NCI-H2196 (cell line): ENCODE results near the gene ABCC8.

Source experiments
- DNase-seq: peaks from one replicate; lab custom pipeline; 2025; ENCODE audit not compliant: unreplicated experiment; lab: John Stamatoyannopoulos, UW

The ABCC8 gene

DNA sequence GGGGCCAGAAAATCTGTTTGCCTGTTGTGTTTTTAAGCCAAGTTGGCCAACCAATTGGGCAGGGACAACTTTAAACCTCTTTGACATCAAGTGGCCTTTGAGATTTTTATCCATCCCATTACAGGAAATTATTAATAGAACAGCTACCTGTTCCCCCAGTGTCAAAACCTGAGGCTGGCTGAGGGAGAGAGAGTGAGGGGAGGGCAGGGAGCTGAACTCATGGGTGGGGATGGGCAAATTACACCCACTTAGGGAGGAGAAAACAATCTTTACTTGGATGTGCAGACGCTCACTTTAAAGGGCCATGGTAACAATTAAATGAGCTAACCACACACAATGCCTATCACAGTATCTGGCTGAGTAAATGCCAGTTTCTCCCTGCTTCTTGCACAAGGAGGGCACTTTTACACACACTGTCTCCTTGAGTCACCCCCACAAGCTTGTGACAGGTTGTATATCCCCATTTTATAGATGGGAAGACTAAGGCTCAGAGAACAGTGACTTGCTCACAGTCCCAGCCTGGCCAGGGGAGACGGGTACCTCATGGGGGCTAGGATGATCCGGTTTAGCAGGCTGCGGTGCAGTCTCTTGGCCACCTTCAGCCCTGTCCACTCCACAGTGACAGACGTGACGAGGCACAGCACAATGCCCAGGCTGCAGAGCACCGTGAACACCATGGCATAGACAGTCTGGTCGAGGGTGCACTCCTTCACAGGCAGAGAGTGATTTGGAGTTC lies 70.4 kb downstream of the ABCC8 start:
- no peak for DNase-seq

DNA sequence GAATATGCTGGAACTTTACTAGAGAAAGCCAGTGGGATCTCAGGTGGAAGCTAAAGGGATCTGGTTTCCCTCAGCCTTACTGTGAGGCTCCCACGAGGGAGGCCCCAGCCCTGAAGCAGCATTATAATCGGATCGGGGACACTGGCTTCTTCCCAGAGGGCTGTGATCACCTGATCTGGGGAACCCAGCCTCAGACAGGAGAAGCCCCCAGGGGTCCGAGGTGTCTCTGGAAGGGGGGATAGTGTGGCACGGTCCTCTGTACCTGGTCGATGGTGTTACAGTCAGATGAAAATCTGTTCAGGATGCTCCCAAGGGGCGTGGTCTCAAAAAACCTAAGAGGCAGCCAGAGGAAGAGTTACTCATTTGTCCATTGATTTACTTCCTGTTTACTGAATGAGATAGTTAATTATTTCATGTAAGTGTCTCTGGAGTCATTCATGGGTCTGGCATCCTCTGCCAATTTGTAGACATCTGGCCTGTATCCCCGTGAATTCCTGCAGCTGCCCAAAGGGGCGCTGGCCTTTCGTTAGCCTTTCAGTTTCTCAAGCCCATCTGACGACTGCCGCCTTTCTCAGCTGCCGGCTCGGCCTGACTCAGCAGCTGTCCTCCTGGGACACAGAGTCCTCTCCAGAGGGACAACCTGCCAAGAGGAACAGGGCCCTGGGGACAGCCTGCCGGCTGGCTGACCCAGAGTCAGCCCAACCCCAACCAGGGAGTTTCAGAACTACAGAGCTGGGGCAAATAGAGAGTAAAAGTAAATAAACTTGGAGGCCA lies 71.2 kb downstream of the ABCC8 start:
- peak; percentile 60 for DNase-seq

DNA sequence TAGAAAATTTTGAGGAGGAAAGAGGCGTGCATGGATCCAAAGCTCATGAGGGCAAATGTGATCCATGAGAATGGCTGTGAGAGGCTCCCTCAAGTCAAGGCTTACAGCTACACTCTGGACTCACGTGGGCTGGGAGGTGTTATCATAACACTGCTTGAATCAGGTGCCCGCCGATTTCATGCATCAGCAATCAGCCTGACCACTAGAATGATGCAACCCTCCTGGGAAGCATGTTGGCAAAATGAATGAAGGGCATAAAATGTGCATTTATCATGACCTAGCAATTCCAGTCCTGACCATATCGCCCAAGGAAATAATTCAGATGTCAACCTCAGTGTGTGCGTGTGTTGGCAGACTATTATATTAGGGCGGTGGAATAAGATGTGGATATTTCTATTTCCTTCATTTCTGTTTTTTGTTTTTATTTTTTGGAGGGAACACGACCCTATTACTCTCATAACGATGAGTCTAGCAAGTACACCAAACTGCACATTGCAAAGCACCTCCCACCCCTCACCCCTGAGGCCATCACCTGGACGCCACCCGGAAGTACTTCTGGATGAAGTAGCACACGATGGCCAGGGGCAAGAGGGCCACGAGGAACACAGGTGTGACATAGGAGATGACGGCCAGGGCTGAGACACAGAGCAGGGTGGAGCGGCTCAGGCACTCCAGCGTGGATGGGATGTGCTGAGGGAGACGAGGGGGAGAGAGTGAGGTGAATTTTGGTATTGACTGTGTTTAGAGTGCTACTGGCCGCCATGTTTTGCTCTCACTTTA lies 72.5 kb downstream of the ABCC8 start:
- no peak for DNase-seq

DNA sequence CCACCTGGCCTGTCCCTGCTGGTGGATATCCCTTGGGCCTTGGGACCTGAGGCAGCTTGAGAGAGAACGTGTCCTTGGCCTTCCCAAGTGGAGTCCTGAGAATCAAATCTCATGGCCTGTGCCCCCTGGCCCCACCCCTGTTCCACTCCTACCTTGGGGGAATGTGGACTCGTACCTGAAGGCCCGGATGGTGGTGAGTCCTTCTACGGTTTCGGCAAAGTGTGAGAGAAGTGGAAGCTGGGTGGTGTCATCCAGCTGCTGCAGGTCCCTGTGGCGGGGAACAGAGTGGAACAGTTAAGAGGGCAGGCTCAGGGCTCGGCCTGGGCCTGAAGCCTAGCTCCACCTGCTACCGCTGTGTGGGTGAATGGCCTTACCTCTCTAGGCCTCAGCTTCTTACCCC lies 74.2 kb downstream of the ABCC8 start:
- no peak for DNase-seq

DNA sequence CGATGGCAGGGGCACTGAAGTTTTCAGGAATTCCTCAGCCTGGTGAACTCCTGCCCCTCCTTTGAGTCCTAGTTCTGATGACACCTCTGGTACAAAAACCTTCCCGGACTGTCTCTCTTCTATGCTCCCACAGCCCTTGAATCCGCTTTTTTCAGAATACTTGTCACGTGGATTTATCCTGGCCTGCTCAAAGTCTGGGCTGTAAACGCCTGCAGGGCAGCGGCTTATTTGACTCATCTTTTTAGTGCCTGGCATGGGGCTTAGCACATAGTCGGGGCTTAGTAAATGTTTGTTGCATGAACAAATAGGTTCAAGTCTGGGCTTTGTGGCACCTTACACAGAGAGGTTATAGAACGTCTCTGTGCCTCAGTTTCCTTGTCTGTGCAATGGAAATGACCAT lies 74.8 kb downstream of the ABCC8 start:
- no peak for DNase-seq

DNA sequence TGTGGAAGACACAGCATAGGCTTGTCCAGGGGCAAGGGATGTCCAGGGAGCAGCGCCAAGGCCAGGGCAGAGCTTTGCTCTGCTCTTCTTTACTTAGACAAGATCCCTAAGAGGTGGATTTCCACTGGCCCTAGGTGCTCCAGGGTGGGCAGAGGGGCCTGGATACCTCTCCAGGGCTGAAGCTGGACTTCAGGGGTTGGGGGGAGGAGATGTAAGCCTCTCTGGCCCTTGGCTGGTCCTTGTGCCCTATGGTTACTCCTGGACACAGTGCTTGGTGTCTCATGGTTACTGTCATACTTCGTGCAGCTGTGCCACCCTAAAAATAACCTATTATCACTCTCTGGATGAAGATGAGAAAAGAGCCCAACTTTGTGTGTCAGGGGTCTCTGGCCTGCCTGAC lies 75.3 kb downstream of the ABCC8 start:
- no peak for DNase-seq

DNA sequence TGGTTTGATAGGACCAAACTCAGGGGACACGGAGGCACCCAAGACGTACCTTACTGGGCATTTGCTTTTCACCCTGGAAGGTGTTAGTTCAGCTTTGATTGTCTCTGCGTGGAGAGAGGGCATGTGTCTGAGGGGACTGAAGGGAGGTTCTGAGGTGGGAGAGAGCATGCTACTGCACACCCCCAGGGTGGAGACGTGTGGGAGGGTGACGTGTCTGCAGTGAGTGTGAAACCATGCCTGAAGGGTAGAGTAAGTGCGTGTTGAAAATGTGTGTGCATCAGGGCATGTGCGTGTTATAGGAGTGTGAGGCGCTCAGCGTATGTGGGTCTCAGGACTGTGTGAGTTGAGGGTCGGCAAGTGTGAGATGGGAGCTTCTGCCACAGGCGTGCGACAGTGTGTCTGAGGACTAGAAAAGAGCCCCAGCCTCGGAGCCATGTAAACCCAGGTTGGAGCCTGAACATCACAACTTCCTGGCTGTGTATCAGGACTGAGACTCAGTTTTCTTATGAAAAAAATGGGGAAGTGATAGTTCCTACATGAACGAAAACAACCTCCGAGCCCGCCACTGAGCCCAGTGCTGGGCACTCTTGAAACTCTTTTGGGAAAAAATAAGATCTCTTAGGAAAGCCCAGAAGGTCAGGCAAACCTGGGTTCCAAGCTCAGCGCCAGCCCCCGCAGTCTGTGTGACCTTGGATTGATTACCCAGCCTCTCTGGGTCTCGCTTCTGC lies 76.4 kb downstream of the ABCC8 start:
- no peak for DNase-seq

DNA sequence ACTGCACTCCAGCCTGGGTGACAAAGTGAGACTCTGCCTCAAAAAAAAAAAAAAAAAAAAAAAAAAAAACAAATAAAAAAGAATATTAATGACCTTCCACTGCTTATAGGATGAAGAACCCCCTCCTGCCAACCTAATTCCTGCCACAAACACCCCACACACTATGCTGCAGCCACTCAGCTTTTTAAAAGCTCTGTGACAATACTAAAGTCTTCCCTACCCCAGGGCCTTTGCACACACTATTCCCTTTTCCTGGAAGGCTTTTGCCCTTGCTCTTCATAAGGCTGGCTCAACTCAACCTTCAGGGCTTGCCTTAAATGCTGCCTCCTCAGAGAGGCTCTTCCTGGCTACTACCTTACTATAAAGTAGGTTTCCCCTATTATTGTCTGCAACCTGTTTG lies 77.4 kb downstream of the ABCC8 start:
- DNase-seq = no peak

DNA sequence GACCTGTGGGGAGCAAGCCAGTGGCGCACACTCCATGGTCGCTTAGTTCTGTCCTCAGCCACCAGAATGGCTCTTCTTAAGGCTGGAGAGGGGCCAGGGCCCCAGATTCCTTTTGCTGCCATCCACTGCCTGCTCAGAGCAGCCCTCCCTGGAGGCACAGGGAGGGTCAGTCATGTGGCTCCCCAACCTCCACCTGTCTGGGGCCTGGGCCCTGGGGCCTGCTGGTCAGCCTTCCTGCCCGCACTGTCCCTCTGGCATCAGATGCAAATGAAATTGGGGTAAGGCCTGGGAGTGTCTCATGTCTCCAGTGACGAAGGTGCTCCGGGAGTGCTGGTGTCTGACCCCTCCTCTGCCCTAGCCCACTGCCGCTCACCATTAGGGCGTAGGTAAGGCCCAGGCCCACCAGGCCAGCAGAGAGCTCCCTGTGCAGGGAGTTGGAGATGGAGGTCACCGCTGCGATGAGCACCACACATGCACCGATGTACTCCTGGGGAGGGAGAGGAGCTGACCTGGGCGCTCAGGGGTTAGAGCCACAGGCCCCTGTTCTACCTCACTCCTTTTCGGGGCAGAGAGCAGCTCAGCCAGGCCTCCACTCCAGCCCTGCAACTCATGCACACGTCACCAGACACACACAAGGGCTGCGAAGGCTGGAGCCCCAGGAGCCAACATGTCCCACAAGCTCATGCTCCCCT lies 79.2 kb downstream of the ABCC8 start:
- DNase-seq = no peak

DNA sequence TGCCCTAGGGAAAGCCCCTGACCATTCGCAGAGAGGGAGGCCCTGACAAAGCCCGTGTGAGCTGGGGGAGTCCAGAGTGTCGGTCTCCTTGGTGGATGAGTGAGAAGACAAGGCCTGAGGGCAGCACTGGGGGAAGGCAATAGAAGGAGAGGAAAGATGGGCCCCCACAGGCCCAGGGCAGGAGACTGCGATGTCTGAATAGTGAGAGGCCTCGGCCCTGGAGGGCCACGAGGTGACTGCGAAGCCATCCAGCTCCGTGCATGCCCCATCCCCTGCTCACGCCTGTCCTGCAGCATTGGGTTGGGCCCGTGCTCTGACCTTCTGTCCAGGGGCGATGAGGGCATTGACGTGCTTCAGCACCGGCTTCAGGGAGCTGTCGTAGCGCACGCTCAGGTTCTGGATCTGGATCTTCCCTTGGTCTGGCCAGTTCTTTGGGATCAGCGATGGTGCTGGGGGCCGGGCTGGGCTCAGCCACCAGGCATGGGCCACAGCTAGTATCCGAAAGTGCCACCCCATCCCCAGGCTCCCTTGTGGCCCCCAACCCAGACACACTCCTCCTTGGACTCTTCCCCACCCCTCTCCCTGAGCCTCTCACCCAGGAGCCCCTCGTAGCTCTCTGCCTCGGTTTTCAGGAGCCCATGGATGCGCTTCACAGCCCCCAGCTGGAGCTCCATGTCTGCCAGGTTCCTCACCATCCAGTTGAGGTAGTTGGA lies 79.9 kb downstream of the ABCC8 start:
- no peak for DNase-seq

DNA sequence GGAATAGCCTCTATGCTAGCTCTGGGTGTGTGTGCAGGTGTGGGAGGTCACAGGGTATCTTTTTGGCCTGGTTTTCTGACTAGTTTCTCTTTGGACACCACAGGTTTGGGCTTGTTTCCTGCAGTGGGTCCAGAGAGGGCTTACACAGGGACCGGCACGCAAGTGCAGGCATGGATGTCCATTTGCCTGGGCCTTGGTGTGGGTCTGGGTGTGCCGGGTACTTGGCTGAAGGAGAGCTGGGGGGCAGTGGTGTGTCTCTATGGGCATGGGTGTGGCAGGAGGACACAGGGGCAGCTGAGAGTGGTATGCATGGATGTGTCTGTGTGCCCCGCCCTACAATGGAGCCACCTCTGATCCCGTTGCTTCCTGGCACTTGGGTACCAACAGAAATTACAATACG lies 80.7 kb downstream of the ABCC8 start:
- DNase-seq = no peak

DNA sequence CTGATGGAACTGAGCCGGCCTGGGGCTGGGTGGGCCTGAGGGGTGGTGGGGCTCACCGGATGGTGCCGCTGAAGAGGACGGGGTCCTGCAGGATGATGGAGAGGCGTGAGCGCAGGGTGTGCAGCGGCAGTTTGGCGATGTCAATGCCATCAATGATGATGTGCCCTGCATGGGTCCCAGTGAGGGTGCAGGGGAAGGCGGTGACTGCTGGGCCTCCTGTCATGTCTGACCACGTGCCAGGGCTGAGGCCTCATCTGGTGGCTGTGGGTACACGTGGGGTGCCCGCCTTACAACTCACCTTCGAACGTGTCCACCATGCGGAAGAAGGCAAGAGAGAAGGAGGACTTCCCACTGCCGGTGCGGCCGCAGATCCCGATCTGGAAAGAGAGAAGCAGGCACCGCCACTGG lies 81.1 kb downstream of the ABCC8 start:
- no peak for DNase-seq

DNA sequence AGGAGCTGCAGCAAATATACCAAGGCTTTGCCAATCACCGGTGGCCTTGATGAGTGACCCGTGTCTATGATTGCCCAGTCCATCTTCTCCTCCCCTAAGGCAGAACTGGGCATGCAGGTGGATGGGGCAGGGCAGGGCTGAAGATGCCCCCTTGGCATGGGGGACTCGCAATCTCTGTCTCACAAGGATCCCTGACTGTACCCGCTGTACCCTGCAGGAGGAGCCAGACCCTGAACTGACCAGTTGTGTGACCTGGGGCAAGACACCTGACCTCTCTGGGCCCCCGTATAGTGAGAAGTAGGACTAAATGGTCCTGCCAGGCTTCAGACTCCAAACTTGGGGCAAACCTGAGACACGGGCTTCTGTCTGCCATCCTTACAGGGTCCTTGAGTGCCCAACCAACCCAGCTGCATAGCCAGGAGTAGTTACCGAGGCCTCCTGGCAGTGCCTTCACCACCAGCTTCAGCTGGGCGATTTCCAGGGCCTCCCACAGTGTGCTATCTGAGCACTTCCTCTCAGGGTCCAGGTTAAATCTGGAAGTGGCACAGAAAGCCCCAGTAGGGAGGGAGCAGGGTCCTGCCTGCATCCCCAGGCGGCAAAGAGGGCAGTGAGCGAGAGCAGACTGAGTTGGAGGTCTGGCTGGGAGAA lies 81.8 kb downstream of the ABCC8 start:
- DNase-seq = no peak

DNA sequence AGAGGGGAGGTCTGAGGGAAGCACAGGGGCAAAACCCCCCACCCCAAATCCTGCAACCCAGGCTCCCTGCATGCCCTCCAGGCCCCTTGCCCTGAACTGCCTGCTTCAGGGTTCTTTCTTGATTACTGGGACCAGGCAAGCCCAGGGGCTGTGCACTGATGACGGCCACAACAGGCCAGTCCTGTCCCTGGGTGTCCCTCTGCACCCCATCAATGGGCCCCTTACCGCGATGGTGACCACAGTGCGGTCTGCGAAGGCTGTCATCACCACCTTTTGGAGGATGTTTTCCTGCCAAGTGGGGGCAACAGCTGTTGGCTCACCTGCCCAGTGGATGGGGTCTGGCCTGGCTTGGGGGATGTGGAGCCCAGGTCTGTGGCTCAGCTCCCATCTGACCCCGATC lies 83.2 kb downstream of the ABCC8 start:
- no peak for DNase-seq

DNA sequence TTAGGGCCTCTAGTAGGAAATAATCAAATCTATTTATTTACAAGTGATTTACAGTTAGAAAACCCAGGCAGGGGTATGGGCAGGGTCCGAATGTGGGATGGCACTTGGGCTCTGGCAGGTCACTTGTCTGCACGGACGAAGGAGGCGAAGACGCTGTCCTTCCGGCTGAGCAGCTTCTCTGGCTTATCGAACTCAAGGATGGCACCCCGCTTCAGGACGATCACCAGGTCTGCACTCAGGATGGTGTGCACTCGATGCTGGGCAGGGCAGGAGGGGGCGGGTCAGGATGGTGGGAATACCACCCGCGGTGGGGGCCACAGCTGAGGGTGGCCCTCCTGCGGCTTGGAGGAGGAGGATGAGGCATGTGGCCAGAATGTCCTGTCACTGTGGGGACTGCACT lies 83.8 kb downstream of the ABCC8 start:
- no peak for DNase-seq

DNA sequence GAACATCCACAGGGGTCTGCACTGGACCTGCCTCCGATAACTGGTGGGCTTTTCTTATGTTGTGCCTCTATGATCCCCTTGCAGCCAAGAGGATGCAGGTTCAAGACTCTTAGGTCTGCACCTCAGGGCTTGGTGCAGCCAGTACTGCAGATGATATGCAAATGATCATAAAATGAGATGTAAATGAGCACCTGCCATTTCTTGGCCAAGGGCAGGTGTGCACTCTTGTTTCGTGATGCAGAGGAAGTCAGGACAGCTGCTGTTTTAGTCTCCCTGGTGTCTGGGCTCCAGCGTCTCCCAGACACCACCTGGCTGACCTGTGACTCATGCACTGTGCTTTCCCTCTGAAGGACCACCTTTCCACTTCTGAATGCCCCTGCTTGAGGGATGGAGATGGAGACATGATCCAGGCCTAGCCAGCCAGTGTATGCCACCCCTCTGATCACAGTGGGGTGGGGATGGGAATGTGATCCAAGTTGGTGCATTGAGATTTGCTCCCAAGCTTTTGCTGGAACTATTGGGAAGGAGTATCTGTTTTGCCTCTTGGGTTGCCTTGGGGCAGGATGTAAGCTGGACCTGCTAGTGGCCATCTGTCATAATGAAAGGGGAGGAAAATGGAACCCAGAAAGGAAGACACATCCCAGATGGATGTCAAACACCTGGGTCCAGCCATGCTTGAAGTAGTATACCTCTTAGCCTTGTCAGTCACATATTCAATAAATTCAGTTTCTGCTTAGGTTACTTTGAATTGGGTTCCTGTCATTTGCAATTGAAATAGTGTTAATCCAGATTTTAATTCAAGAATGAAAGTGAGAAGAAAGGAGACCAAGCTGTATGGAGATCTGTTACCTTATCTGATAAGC lies 84.9 kb downstream of the ABCC8 start:
- peak; percentile 87 for DNase-seq

DNA sequence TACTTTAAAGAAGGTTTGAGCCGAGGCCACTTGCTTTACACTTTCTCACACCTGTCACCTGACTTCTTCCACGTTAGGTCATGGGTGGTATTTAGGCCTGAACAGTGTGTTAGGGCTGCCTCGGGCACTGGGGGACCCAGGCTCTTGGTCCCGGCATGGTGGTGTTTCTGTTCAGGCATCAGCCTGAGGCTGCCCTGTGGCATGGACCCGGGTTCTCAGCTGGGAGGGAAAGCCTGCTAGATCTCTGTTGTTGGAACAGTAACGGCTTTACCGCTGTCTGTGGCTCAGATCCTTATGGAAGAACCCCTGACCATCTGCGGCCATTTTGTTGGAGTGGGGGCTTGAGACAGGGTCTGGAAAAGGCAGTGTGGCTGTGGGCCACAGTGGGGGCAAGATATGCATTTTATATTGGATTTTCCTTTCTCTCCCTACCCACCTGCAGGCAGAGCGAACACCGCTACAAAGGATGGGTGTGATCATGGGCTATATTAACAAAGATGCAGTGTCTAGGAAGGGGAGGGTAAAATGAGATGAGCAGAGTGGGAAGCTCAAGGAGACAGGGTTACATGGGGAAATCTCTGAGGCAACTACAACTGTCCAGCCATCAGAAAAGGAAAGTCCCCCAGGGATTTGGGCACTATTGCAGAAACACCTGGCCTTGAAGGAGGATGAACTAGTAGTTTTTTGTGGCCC lies 86.5 kb downstream of the ABCC8 start:
- DNase-seq = no peak
